A673 (cell line): Measurements from ENCODE around the gene OCLN.

Source experiments
- EZH2 ChIP-seq: fragments of 200-600 bp; sonication (generic); IDR thresholded peaks from 2 replicates; pipeline ENCODE4 v1.6.1; 2017; ENCODE audit warnings: borderline replicate concordance, low read depth, mild to moderate bottlenecking, mixed read lengths, antibody characterized with exemption, low read length; ENCODE audit not compliant: poor library complexity, severe bottlenecking
- TF ChIP-seq, protein P1 (sequence below): fragments of 300-800, 200-600 bp; sonication (generic); conservative IDR thresholded peaks from 2 replicates; pipeline ENCODE4 v1.5.1; 2017; ENCODE audit warnings: low read depth, mild to moderate bottlenecking, antibody characterized with exemption, low read length, moderate library complexity, mixed read lengths

DNA sequence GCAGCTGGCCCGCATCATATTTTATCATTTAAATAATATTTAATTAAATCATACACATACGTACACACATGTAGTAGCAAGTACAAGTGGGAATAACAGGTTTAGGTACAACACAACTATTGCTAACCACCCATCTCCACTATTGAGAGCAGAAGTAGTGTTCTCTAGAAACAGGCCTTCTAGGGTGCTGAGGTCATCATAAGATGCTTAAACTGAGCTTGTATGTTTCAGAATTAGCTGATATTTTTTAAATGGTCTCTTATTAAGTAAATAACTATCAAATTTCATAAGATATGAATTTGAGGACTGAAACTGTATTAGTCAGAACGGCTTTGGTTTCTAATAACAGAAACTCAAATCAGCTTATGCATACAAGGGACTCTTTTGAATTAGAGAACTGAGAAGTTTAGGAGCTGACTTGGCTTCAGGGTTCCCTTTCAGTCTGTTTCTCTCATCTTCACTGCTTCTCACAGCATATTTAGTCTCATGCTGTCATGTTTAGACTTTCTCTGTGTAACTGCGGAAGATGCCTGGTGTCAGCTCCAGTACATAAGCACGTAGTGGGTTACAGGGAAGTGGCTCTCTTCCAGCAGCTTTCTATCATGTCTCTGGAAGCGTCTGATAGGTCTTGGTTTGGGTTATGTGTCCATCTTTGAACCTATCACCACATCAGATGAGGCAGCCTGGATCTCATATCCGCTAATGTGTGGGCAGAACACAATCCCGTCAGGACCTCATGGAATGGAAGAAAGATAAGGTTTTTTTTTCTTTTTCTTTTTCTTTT lies 25.0 kb upstream of the OCLN start:
- TF ChIP-seq, protein P1, sequence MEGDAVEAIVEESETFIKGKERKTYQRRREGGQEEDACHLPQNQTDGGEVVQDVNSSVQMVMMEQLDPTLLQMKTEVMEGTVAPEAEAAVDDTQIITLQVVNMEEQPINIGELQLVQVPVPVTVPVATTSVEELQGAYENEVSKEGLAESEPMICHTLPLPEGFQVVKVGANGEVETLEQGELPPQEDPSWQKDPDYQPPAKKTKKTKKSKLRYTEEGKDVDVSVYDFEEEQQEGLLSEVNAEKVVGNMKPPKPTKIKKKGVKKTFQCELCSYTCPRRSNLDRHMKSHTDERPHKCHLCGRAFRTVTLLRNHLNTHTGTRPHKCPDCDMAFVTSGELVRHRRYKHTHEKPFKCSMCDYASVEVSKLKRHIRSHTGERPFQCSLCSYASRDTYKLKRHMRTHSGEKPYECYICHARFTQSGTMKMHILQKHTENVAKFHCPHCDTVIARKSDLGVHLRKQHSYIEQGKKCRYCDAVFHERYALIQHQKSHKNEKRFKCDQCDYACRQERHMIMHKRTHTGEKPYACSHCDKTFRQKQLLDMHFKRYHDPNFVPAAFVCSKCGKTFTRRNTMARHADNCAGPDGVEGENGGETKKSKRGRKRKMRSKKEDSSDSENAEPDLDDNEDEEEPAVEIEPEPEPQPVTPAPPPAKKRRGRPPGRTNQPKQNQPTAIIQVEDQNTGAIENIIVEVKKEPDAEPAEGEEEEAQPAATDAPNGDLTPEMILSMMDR = no peak
- TF ChIP-seq EZH2 = no peak
